DMS53 (cell line): Measurements from ENCODE around the gene GMCL1.
"Not testable (repeated sequence)": the region's sequence is repeated elsewhere in the genome, so short reads cannot be mapped to it uniquely, and the experiment has no call there.

Experiments used
- DNase-seq: peaks from one replicate; lab custom pipeline; 2025; lab: John Stamatoyannopoulos, UW

Gene GMCL1

DNA sequence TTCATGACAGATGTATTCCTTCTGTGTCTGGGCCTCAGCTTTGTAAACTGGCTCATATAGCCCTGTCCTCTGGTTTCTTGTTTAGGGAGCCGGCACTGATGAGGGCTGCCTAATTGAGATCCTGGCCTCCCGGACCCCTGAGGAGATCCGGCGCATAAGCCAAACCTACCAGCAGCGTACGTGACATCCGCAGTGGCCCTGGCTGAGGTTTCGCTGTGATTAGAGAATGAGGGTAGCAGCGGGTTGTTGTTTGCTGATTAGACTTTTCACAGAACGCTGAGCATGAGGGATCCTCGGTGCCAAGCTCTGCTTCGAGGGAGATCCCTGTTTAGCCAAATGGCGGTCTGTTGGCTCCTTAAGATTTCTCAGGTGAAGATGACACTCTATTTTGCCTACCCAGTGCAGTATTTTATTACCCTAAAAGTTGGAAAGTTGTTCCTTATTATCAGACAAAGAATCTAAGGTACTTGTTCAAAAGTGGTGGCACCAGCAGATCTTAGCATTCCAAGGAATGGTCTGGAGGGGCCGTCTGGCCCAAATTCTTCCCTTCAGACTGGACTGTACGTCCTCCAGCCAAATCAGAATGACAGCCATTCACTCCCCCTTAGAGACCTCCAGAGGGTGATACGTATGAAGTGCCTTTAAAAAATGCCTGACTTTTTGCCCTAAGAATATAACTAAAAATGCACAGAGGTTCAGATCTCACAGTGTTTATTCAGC lies 21.5 kb upstream of the GMCL1 start:
- no peak for DNase-seq

DNA sequence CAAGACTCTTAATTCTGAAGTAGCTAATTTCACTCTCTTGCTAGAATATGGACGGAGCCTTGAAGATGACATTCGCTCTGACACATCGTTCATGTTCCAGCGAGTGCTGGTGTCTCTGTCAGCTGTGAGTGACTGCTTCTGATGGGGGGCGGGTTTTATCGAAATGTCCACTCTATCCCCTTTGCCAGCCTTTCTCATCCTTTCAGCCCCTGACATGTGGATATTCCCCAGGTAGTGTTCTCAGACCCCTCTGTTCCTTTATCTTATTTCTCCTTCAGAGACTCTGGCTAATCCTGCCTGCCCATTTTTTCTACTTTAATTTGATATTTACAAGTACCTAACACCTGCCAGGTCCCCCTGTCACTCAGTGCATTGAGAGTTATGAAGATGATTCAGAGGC lies 18.9 kb upstream of the GMCL1 start:
- DNase-seq: no peak

GRCh38 chr2:69811018-69811417 lies 18.4 kb upstream of the GMCL1 start:
- no peak for DNase-seq

DNA sequence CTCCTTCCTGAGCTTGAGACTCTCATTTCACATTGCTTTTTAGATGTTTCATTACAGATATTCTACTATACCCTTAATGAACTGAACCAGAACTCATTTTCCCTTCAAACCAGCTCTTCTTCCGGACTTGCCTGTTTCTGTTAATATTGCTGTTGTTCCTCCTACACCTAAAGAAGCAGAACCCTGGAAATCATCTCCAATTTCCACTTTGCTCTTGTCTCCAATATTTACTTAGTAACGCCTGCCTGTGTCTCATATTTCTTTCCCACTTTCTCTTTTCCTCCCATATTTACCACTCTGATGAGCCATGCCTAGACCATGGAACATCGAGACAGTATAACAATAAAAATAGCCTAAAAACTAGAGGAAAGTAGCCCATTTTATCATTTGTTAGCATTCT lies 17.9 kb upstream of the GMCL1 start:
- peak; percentile 85 for DNase-seq

DNA sequence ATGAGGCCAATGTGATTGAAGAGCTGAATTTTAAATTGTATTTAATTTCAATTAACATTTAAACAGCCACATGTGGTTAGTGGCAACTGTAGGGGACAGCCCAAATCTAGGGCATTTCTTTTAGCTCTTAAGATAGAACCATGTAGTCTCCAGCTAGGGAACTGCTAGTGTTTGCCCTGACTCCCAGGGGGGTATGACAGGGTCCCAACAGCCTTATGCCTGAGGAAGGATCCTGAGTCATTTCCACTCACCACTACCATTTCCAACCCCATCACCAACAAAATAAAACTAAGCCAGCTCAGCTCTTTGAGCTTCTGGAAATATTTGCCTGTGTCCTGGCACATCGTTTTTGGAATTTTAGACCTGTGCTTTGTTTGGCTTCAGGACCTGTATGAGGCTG lies 13.7 kb upstream of the GMCL1 start:
- no peak for DNase-seq

- peak; percentile 93 for DNase-seq
These were observed 12.4 kb upstream of the GMCL1 start for GRCh38 chr2:69816923-69817542.

GRCh38 chr2:69817729-69818501 lies 11.5 kb upstream of the GMCL1 start:
- DNase-seq: no peak

GRCh38 chr2:69827796-69828540 lies 1.5 kb upstream of the GMCL1 start:
- DNase-seq: no peak

DNA sequence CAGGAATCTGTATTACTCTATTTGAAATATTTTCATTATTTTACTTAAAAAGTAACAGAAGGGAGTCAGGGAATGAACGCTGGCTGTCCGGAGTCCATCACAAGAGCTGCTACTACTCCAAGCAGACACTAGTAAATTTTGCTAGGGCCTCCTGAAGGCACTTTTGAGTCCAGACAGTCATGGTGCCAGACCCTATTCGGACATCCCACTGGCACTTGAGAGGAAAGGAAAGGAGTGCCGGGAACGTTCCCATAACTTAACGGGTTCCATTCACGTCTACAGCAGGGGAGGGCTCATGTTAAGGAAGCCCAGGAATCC lies 563 bp upstream of the GMCL1 start:
- DNase-seq: no peak

DNA sequence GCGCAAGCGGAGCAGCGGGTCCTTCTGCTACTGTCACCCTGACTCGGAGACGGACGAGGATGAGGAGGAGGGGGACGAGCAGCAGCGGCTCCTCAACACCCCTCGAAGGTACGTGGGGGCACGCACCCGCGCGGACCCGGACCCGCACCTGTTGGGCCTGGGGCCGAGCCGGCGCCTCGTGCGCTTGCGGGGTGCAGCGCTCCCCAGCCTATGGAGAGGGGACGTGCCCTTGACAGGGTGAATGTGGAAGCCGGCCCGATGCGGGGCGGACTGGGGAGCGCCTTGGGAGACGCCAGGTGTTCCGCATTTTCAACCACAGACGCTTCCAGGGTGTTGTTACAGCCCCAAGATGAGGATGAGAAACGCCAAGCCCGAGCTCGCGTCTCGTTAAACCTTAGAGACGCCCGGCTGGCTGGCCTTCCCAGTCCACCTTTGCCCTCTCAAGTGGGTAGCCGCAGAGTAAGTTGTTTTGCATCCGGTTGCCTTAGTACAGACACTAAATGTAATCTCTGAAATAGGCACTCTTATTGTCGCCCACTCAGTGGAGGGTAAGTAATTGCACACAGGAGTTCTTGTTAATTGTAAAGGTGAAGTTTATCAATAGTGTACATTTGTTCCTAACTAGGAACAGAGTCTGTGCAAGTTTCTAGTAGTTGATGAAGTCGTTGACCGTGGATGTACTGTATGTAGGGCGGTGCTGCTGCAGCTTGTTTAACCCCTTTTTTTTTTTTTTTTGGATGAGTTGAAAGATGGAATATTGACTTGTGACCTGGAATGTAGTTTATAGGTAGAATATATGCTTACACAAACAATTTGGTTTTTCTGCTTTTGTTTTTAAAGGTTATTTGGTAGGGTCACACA lies 815 bp downstream of the GMCL1 start:
- peak; percentile 73 for DNase-seq

- not testable (repeated sequence) for DNase-seq
These were observed 1.4 kb downstream of the GMCL1 start for GRCh38 chr2:69830906-69831241.

GRCh38 chr2:69831354-69831905 lies 2.0 kb downstream of the GMCL1 start:
- DNase-seq: no peak

DNA sequence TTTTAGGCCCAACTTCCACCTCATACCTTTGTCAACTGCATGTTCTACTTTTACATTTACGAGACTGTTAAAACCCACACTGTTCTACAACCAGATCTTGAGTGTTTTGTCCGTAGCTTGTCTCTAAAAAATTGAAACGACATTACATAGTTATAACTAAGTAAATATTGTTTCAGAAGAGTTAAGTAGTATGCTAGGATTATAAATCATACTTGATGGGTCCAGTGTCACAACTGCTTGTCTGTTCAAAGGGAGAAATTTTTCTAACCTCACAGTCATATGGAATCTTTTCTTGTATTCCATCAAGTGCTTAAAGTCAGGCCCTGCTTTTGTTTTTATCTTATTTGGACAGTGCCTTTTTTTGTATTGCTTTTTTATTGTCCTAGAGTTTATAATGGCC lies 4.3 kb downstream of the GMCL1 start:
- DNase-seq: peak; percentile 41

DNA sequence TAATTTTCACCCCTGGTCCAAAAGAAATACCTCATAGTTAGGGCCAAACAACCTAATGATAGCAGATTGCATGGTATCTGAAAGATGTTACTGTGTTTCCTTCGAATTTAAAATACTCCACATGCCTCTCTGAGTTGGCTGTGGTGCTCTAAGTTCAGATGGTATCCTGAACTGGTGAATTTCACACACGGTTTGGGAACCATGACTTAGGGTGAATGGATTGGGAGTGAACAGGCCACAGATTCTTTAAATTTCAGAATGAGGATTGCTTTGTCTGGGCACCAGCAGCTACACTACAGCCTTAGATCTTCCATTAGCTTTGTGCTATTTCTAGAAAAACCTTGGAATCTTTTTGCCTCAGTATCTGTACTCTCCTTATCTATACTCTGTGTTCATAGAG lies 6.2 kb downstream of the GMCL1 start:
- DNase-seq: no peak

GRCh38 chr2:69836316-69836715 lies 6.9 kb downstream of the GMCL1 start:
- DNase-seq: no peak

- DNase-seq: no peak
These were observed 8.1 kb downstream of the GMCL1 start for GRCh38 chr2:69837533-69837932.

GRCh38 chr2:69843993-69844392 lies 14.5 kb downstream of the GMCL1 start:
- no peak for DNase-seq

DNA sequence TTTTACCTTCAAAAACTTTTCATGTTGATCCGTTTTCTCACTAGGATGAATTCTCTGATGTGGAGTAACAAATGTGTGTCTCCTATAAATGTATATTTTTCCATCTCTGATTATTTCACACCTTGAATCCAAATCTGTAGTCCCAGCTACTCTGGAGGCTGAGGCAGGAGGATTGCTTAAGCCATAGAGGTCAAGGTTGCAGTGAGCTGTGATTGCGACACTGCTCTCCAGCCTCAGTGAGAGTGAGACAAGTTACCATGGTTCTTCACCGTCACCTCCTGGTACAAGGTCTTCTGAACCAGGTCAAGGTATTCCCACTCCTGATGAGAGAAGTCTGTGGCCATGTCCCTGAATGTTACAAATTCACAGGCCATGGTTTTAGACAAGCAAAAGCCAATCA lies 15.1 kb downstream of the GMCL1 start:
- no peak for DNase-seq

GRCh38 chr2:69846182-69847067 lies 17.0 kb downstream of the GMCL1 start:
- DNase-seq: no peak

DNA sequence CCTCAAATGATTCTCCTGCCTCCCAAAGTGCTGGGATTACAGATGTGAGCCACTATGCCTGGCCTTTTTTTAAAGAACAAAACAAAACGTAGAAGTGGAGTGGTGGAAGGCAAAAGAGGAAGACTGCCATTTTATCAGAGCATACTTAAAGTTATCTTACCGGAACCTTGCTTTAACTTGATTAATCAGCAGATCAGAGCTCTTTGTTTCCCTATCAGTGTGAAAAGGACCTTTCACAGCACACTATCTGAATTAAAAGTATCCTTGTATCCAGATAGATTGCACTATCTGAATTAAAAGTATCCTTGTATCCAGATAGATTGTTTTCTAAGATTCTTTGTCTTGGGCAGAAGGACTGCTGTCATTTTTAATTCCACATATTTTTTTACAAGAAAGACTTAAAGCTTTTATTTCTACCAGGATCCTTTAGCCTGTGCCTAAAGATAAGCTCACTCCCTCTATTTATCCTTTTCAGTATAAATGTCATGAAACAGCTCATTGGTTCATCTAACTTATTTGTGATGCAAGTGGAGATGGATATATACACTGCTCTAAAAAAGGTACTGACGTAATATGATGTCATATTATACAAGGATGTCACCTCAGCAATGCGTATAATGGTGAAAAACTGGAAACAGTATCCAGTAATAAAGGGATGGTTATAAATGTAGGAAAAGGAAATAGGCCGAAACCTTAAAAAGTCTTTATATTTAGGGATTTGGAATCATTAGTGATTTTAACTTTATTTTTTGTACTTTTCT lies 17.8 kb downstream of the GMCL1 start:
- DNase-seq: no peak
